ENCODE measurements around the gene ZGRF1.

- no peak for TF ChIP-seq CTCF (IDR thresholded peaks at IDR 0.05)
- no peak for TF ChIP-seq POLR2A (IDR thresholded peaks at IDR 0.05)
Observed at GRCh38 chr4:112592717-112593116, 44.0 kb downstream of the ZGRF1 start.

Measured in tibial nerve (tissue), 3 donors.